ENCODE data around the gene CPXM2. TPM values are rescaled to one million over a fixed set of nuclear protein-coding genes. Genes with fewer than 3 reads are reported as not detected.

Gene CPXM2
- polyA plus RNA-seq, 1 donor (not counting 4 experiments of a cell fraction or from before 2014, with no cell fraction given): 0.03 TPM

GRCh38 chr10:123869020-123869414, 22.6 kb downstream of the CPXM2 start:
- H3K4me3 ChIP-seq (ENCODE audit: control insufficient read depth in 2 of 3, extremely low read depth in 1 of 3, insufficient read depth in 2 of 3, low read depth in 1 of 3, low read length in 3 of 3): no peak overlapping the region
- no peak overlapping the region for H3K9ac ChIP-seq (ENCODE audit: control insufficient read depth, extremely low read depth, insufficient read depth, low read length)
- FAIRE-seq (no peak), DNase-seq (ENCODE audit: low read depth, low spot score) (no peak)
- peaks cover 9% of the 10 kb centered on the region for H3K27me3 ChIP-seq (ENCODE audit: control insufficient read depth, extremely low read depth, insufficient read depth, low read length)
- no peak overlapping the region for H3K4me2 ChIP-seq (ENCODE audit: control insufficient read depth, extremely low read depth, insufficient read depth, low read depth, low read length)
- H3K4me1 ChIP-seq (ENCODE audit: control insufficient read depth, extremely low read depth, insufficient read depth, low read length): no peaks in the 10 kb centered on the region
- no peaks in the 10 kb centered on the region for H3K9me3 ChIP-seq (ENCODE audit: control insufficient read depth, low read depth, low read length)
- no peak overlapping the region for H3K27ac ChIP-seq (ENCODE audit: control insufficient read depth, insufficient read depth, low read length)
- H3K9me1 ChIP-seq (ENCODE audit: control insufficient read depth, extremely low read depth, insufficient read depth, low read length): no peaks in the 10 kb centered on the region
- H3K36me3 ChIP-seq (ENCODE audit: control insufficient read depth in 2 of 2, extremely low read depth in 1 of 2, insufficient read depth in 2 of 2, low read length in 2 of 2): no peaks in the 10 kb centered on the region
- dilution Hi-C loops (cut with MboI; ENCODE audit: extremely low pct_ligation_motif_present, low sequenced_read_pairs): no loop called here
- no peak overlapping the region for H2AFZ ChIP-seq (ENCODE audit: control insufficient read depth, low read length)
- TF ChIP-seq EZH2 (IDR thresholded peaks at IDR 0.05; ENCODE audit: low read length): no peak
- no peak for TF ChIP-seq CTCF (optimal IDR thresholded peaks at IDR 0.05 in 1 of 3, IDR thresholded peaks at IDR 0.05 in 1 of 3, conservative IDR thresholded peaks at IDR 0.05 in 1 of 3; ENCODE audit: extremely low read depth in 1 of 3, insufficient read depth in 2 of 3, low read length in 3 of 3)
- H3K79me2 ChIP-seq (ENCODE audit: control insufficient read depth, insufficient read depth, low read length): no peaks in the 10 kb centered on the region
- no peaks in the 10 kb centered on the region for H4K20me1 ChIP-seq (ENCODE audit: control insufficient read depth, extremely low read depth, insufficient read depth, low read length)

GRCh38 chr10:123868038-123869019, 23.3 kb downstream of the CPXM2 start:
- FAIRE-seq: no peak
- Histone ChIP-seq H3K36me3 (ENCODE audit: control insufficient read depth in 2 of 2, extremely low read depth in 1 of 2, insufficient read depth in 2 of 2, low read length in 2 of 2) (no peaks in the 10 kb centered on the region), H3K79me2 (ENCODE audit: control insufficient read depth, insufficient read depth, low read length) (no peaks in the 10 kb centered on the region), H2AFZ (ENCODE audit: control insufficient read depth, low read length) (no peak overlapping the region), H3K27me3 (ENCODE audit: control insufficient read depth, extremely low read depth, insufficient read depth, low read length) (peaks cover 9% of the 10 kb centered on the region), H3K9me1 (ENCODE audit: control insufficient read depth, extremely low read depth, insufficient read depth, low read length) (no peaks in the 10 kb centered on the region), H3K4me2 (ENCODE audit: control insufficient read depth, extremely low read depth, insufficient read depth, low read depth, low read length) (no peak overlapping the region), H3K4me3 (ENCODE audit: control insufficient read depth in 2 of 3, extremely low read depth in 1 of 3, insufficient read depth in 2 of 3, low read depth in 1 of 3, low read length in 3 of 3) (no peak overlapping the region), H3K4me1 (ENCODE audit: control insufficient read depth, extremely low read depth, insufficient read depth, low read length) (no peaks in the 10 kb centered on the region), H3K9ac (ENCODE audit: control insufficient read depth, extremely low read depth, insufficient read depth, low read length) (no peak overlapping the region), H3K9me3 (ENCODE audit: control insufficient read depth, low read depth, low read length) (no peaks in the 10 kb centered on the region), H3K27ac (ENCODE audit: control insufficient read depth, insufficient read depth, low read length) (no peak overlapping the region), H4K20me1 (ENCODE audit: control insufficient read depth, extremely low read depth, insufficient read depth, low read length) (no peaks in the 10 kb centered on the region)
- no peak for TF ChIP-seq EZH2 (IDR thresholded peaks at IDR 0.05; ENCODE audit: low read length)
- no peak for TF ChIP-seq CTCF (optimal IDR thresholded peaks at IDR 0.05 in 1 of 3, IDR thresholded peaks at IDR 0.05 in 1 of 3, conservative IDR thresholded peaks at IDR 0.05 in 1 of 3; ENCODE audit: extremely low read depth in 1 of 3, insufficient read depth in 2 of 3, low read length in 3 of 3)
- DNase-seq (ENCODE audit: low read depth, low spot score): no peak
- dilution Hi-C loops (cut with MboI; ENCODE audit: extremely low pct_ligation_motif_present, low sequenced_read_pairs): no loop called here
